Muscle layer of colon (tissue), 2 donors: ENCODE data around the gene BCR.

ENCODE experiments used
- H3K27ac ChIP-seq: one replicate; pipeline ENCODE4 v1.7.0; 2013; ENCODE audit warnings: low read depth, mild to moderate bottlenecking, low read length, moderate library complexity
- H3K27me3 ChIP-seq, 2 donors: one replicate each; pipeline ENCODE4 v1.7.0; 2013; ENCODE audit warnings: low read length in 2 of 2, mild to moderate bottlenecking in 2 of 2; ENCODE audit not compliant: insufficient read depth in 2 of 2, control insufficient read depth in 1 of 2
- H3K36me3 ChIP-seq: one replicate; pipeline ENCODE4 v1.7.0; 2013; ENCODE audit warnings: mild to moderate bottlenecking, low read length; ENCODE audit not compliant: insufficient read depth
- H3K4me1 ChIP-seq: one replicate; pipeline ENCODE4 v1.7.0; 2013; ENCODE audit warnings: mild to moderate bottlenecking, low read length; ENCODE audit not compliant: insufficient read depth
- H3K4me3 ChIP-seq, 2 donors: one replicate each; pipeline ENCODE4 v1.7.0; 2013; ENCODE audit warnings: low read length in 2 of 2, low read depth in 1 of 2, mild to moderate bottlenecking in 1 of 2, moderate library complexity in 1 of 2
- H3K9ac ChIP-seq: one replicate; pipeline ENCODE4 v1.7.0; 2013; ENCODE audit warnings: low read length
- H3K9me3 ChIP-seq: one replicate; pipeline ENCODE4 v1.7.0; 2013; ENCODE audit warnings: mild to moderate bottlenecking, low read length
- donor health status: abdominal sarcoma.
- donor health status: Adenocarcinoma of cecum.

Gene BCR

DNA sequence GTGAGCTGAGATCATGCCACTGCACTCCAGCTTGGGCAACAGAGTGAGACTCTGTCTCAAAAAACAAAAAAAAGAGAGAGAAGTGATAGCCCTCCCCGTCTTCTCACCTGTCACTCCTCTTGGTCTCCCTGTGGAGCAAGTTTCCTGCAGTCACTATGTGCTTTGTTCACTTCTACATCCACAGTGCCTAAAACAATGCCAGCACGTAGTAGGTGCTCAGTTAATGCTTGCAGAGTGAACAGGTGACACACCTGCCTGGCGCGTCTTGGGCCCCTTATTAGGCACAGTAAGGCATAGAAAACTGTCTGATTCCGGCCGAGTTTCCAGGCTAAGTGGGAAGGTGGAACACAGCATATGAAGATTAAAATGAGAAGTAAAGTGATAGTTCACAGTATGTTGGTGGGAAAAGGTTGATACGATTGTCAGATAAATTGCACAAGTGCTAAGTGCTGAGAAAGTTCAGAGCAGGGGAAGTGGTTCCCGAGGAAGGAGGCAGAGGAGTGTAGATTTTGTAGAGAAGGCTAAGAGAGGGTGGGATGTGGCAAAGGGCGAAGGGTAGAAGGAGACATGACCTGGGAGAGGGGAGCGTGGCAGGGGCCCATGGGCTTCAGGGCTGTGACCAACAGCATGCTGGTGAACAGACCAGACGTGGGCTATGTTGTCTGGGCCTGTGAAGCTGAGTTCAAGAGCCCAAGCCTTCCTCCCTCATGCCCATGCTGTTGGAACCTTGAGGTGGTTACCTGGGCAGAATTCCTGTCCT lies 41.9 kb downstream of the BCR start:
- Histone ChIP-seq H3K27ac (no peak overlapping the region), H3K9ac (no peak overlapping the region), H3K4me1 (peaks cover 47% of the 10 kb centered on the region), H3K9me3 (no peaks in the 10 kb centered on the region), H3K4me3 (no peak overlapping the region), H3K36me3 (no peaks in the 10 kb centered on the region), H3K27me3 (no peaks in the 10 kb centered on the region)

- H3K9ac ChIP-seq = no peak overlapping the region
- no peak overlapping the region for H3K27ac ChIP-seq
- peaks cover 45% of the 10 kb centered on the region for H3K4me1 ChIP-seq
These were observed 42.7 kb downstream of the BCR start for GRCh38 chr22:23222793-23223568.

DNA sequence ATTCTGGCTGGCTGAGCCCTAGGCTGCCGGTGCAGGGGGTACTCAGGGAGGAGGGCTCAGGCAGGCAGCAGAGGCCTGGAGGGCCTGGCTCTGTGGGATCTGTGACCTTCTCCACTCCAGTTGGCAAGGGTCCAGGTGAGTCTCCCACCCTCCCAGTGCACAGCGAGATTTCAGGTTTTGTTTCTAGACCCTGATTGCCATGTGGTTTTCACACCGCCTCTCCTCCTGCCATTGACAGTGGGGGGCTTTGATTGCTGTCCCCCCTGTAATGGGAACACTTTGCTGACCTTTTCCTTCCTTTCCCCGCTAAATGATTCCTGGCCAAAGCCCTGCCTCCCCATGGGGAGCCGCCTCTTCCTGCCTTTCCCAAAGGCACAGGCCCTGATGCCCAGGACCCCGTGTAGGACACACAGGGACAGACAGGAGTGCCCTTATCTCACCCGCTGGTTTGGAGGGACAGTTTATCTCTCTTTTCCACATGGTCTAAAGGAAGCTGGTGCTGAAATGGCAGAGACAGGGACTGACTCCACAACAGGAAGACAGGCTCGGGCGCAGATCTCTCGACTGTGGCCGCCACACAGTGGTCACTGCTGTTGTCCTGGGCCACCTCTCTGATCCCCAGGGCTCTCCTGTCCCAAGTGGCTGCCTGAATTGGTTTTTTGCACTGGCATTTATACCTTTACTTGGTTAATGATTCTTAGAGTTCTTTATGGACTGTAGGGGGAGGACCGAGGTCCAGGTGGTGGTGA lies 43.4 kb downstream of the BCR start:
- no peak overlapping the region for H3K9ac ChIP-seq
- peaks cover 4% of the 10 kb centered on the region for H3K9me3 ChIP-seq
- no peaks in the 10 kb centered on the region for H3K36me3 ChIP-seq
- H3K4me3 ChIP-seq = no peak overlapping the region
- no peak overlapping the region for H3K27ac ChIP-seq
- no peaks in the 10 kb centered on the region for H3K27me3 ChIP-seq
- peaks cover 38% of the 10 kb centered on the region for H3K4me1 ChIP-seq

More at GRCh38 chr22:23222793-23223568, 42.7 kb downstream of the BCR start:
- Histone ChIP-seq H3K36me3 (no peaks in the 10 kb centered on the region), H3K9me3 (no peaks in the 10 kb centered on the region), H3K27me3 (no peaks in the 10 kb centered on the region), H3K4me3 (no peak overlapping the region)

DNA sequence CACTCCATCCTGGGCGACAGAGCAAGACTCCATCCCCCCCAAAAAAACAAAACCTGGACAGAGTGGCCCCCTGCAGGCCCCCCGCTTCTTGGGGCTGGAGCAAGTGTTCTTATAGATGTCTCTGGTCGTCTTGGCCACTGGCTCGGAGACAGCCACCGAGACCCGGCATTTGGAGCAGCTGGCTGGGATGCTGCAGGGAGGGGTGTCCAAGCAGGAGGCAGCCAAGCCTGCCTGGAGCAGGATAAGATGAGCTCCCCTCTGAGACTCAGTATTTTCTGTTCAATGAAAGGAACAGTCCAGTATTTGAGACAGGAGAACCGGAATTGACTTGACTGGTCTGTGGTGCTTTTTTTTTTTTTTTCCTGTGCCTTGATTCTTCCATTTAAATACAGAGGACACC lies 44.5 kb downstream of the BCR start:
- Histone ChIP-seq H3K4me3 (no peak overlapping the region), H3K27me3 (no peaks in the 10 kb centered on the region), H3K27ac (no peak overlapping the region), H3K9me3 (peaks cover 7% of the 10 kb centered on the region), H3K36me3 (no peaks in the 10 kb centered on the region), H3K9ac (no peak overlapping the region), H3K4me1 (peaks cover 32% of the 10 kb centered on the region)

DNA sequence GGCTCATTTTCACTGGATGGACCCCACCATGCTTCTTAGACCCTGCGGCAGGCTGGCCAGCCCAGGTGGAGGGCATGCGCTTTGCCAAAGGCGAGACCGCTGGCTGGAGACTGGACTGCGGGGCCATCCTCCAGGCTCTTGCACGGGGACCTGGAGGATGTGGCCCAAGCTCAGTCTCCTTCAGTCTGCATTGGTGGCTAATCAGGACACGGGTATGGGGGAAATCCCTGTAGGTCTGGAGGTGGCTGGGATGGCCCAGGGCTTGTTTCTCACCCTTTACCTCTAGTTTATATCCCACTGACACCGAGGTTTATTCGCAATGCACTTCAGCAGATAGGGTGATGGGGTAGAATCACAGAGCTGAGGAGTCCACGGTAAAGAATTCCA lies 45.0 kb downstream of the BCR start:
- Histone ChIP-seq H3K27me3 (no peaks in the 10 kb centered on the region), H3K9ac (no peak overlapping the region), H3K4me3 (no peak overlapping the region), H3K9me3 (peaks cover 7% of the 10 kb centered on the region), H3K4me1 (peaks cover 28% of the 10 kb centered on the region), H3K36me3 (no peaks in the 10 kb centered on the region), H3K27ac (no peak overlapping the region)

DNA sequence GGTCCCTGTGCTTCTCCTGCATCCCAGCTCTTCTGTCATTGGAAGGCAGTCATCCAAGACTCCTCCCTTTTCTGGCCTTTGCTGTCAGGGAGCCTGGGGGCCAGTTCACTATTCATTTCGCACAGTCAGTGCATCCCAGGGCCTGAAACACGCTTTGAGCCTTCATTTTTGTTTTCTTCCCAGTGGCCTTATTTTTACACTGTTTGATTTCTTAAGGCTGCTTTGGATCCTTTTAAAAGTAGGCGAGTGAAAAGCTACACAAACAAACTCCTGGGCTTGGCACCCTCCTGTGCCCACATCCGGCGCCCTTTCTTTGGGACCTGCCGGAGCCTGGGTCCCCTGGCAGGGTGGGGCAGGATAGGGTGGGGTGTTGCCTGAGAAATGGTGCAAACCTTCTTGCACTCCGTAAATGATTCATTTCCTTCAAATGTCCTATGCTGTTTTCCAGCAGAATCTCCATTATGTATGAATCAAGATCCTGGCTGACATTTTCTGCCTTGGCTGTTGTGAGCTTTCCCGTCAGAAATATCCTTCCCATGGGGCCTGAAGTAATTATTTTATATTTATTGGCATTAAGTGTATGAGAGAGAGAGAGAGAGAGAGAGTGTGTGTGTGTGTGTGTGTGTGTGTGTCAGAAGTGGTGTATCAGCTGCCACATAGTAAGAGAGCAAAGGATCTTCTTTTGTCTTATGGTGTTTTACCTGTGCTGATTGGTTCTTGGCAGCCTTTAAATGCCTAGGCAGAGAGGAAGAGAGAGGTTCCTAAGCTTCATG lies 45.6 kb downstream of the BCR start:
- peaks cover 22% of the 10 kb centered on the region for H3K4me1 ChIP-seq
- no peaks in the 10 kb centered on the region for H3K36me3 ChIP-seq
- H3K27ac ChIP-seq = no peak overlapping the region
- H3K27me3 ChIP-seq = no peaks in the 10 kb centered on the region
- H3K9me3 ChIP-seq = peaks cover 7% of the 10 kb centered on the region
- H3K4me3 ChIP-seq = no peak overlapping the region
- H3K9ac ChIP-seq = no peak overlapping the region

GRCh38 chr22:23226497-23226850 lies 46.2 kb downstream of the BCR start:
- Histone ChIP-seq H3K9me3 (peaks cover 7% of the 10 kb centered on the region), H3K27ac (no peak overlapping the region), H3K9ac (no peak overlapping the region), H3K36me3 (no peaks in the 10 kb centered on the region), H3K4me1 (peaks cover 21% of the 10 kb centered on the region), H3K27me3 (no peaks in the 10 kb centered on the region), H3K4me3 (no peak overlapping the region)

GRCh38 chr22:23227380-23227779 lies 47.1 kb downstream of the BCR start:
- Histone ChIP-seq H3K27me3 (no peaks in the 10 kb centered on the region), H3K9me3 (peaks cover 7% of the 10 kb centered on the region), H3K27ac (no peak overlapping the region), H3K9ac (no peak overlapping the region), H3K4me1 (peaks cover 21% of the 10 kb centered on the region), H3K4me3 (no peak overlapping the region), H3K36me3 (no peaks in the 10 kb centered on the region)

DNA sequence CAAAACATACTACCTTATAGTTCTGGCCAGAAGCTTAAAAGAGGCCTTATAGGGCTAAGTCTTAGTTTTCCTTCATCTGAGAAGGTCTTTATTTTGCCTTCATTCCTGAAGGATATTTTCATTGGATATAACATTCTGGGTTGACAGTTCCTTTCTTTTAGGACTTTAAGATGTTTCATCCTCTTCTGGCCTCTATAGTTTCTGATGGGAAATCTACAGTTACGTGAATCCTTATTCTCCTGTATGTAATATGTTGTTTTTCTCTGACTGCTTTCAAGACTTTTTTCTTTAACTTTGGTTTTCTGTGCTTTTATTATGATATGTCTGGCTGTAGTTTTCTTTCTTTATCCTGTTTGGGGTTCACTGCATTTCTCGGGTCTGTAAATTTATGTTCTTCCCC lies 48.2 kb downstream of the BCR start:
- peaks cover 21% of the 10 kb centered on the region for H3K4me1 ChIP-seq
- no peak overlapping the region for H3K4me3 ChIP-seq
- H3K9me3 ChIP-seq = peaks cover 7% of the 10 kb centered on the region
- H3K27ac ChIP-seq = no peak overlapping the region
- no peak overlapping the region for H3K9ac ChIP-seq
- H3K27me3 ChIP-seq = no peaks in the 10 kb centered on the region
- no peaks in the 10 kb centered on the region for H3K36me3 ChIP-seq

DNA sequence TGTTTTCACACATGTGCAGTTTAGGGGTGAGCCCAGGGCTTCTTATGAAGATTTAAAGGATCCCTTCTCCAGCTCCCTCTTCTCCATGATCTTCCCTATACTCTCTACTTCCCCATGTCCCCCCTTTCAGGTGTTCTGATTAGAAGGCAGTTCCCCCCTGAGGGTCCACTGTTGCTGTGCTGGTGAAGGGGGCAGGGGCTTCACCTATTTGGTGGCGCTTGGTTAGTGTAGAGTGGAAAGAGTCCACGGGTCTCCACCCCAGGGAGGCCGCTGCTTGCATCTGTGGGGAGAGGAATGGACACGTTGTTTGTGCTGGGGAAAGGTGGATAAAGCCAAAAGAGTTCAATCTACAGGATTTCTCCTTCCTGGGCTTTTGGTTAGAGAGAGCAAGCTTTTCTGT lies 49.3 kb downstream of the BCR start:
- Histone ChIP-seq H3K36me3 (no peaks in the 10 kb centered on the region), H3K27ac (no peak overlapping the region)

More for the DNA sequence above, 49.3 kb downstream of the BCR start:
- Histone ChIP-seq H3K4me3 (no peak overlapping the region), H3K9me3 (peaks cover 7% of the 10 kb centered on the region), H3K27me3 (no peaks in the 10 kb centered on the region), H3K9ac (no peak overlapping the region), H3K4me1 (peaks cover 28% of the 10 kb centered on the region)
